GM23338 (cell line): ENCODE data around the gene NFKBIB. TPM values are rescaled to one million over a fixed set of nuclear protein-coding genes. Genes with fewer than 3 reads are reported as not detected.
A peak's percentile ranks its signal among the peaks of the same experiment; 100 is the strongest.

Source experiments
- ATAC-seq: fragments of 200-7000 bp; cut with Tn5 transposase; 3 replicates; pipeline ENCODE4 v1.9.1; 2020
- DNase-seq: peaks from one replicate; pipeline ENCODE4 v3.0.0-alpha.2; 2015; ENCODE audit warnings: low spot score
- H2AFZ ChIP-seq: fragments of 200-600 bp; sonication (generic); 2 replicates; pipeline ENCODE4 v1.8.0; 2016; ENCODE audit warnings: antibody characterized with exemption, mild to moderate bottlenecking, moderate library complexity
- H3F3A ChIP-seq: fragments of 200-600 bp; sonication (generic); replicated peaks from 2 replicates; pipeline ENCODE4 v1.8.0; 2017; ENCODE audit warnings: antibody characterized with exemption, mixed run types, low read depth
- H3K27ac ChIP-seq: fragments of 200-600 bp; sonication (generic); 2 replicates; pipeline ENCODE4 v1.6.1; 2016; ENCODE audit warnings: low read depth
- H3K27me3 ChIP-seq: fragments of 200-600 bp; sonication (generic); 2 replicates; pipeline ENCODE4 v1.8.0; 2016; ENCODE audit warnings: mild to moderate bottlenecking, mixed run types, moderate library complexity; ENCODE audit not compliant: insufficient read depth
- H3K36me3 ChIP-seq: fragments of 200-600 bp; sonication (generic); 2 replicates; pipeline ENCODE4 v1.8.0; 2016; ENCODE audit warnings: mild to moderate bottlenecking; ENCODE audit not compliant: insufficient read depth
- H3K4me1 ChIP-seq: fragments of 200-600 bp; sonication (generic); 2 replicates; pipeline ENCODE4 v1.8.0; 2016; ENCODE audit warnings: mild to moderate bottlenecking, moderate library complexity; ENCODE audit not compliant: insufficient read depth
- H3K4me2 ChIP-seq: fragments of 200-600 bp; sonication (generic); 2 replicates; pipeline ENCODE4 v1.7.1; 2017; ENCODE audit warnings: mixed run types
- H3K4me3 ChIP-seq: fragments of 200-600 bp; sonication (generic); 2 replicates; pipeline ENCODE4 v1.6.1; 2016; ENCODE audit warnings: mixed run types
- H3K79me2 ChIP-seq: fragments of 200-600 bp; sonication (generic); replicated peaks from 2 replicates; pipeline ENCODE4 v1.8.0; 2017; ENCODE audit warnings: mild to moderate bottlenecking; ENCODE audit not compliant: insufficient read depth
- H3K9me2 ChIP-seq: fragments of 200-600 bp; sonication (generic); 2 replicates; pipeline ENCODE4 v1.8.0; 2017; ENCODE audit not compliant: insufficient read depth
- H4K20me1 ChIP-seq: fragments of 200-600 bp; sonication (generic); replicated peaks from 2 replicates; pipeline ENCODE4 v1.8.0; 2017; ENCODE audit warnings: mild to moderate bottlenecking; ENCODE audit not compliant: insufficient read depth
- H3K27ac Mint-ChIP-seq: 2 replicates; pipeline ENCODE4 v1.8.0; 2020; ENCODE audit warnings: inconsistent platforms, mild to moderate bottlenecking, moderate library complexity, mixed read lengths
- H3K27me3 Mint-ChIP-seq: 3 replicates; pipeline ENCODE4 v1.8.0; 2022; ENCODE audit warnings: low read depth, mild to moderate bottlenecking, moderate library complexity, mixed read lengths, inconsistent platforms; ENCODE audit not compliant: insufficient read depth, poor library complexity
- H3K36me3 Mint-ChIP-seq: 3 replicates; pipeline ENCODE4 v1.8.0; 2021; ENCODE audit warnings: low read depth, mild to moderate bottlenecking, inconsistent platforms, moderate library complexity, mixed read lengths
- H3K4me1 Mint-ChIP-seq: 3 replicates; pipeline ENCODE4 v1.8.0; 2020; ENCODE audit warnings: mild to moderate bottlenecking, inconsistent platforms, mixed read lengths
- H3K4me3 Mint-ChIP-seq: 3 replicates; pipeline ENCODE4 v1.8.0; 2021; ENCODE audit warnings: moderate library complexity, mild to moderate bottlenecking, inconsistent platforms, mixed read lengths
- H3K9me3 Mint-ChIP-seq: 3 replicates; pipeline ENCODE4 v1.8.0; 2020; ENCODE audit warnings: moderate library complexity, mild to moderate bottlenecking, inconsistent platforms, mixed read lengths
- CREB1 ChIP-seq: fragments of 250-450 bp; sonication (Bioruptor Pico); IDR thresholded peaks from 2 replicates; pipeline ENCODE4 v1.5.0; 2020; ENCODE audit warnings: low read depth, mild to moderate bottlenecking, moderate library complexity
- CTCF ChIP-seq, 2 experiments: fragments of 200-600 bp in 1 of 2; sonication (generic) in 1 of 2; conservative IDR thresholded peaks; 2 replicates each; pipeline versions ENCODE4 v1.5.1 to v1.6.1; 2016 to 2017; ENCODE audit warnings: antibody characterized with exemption in 2 of 2, low read depth in 2 of 2, mild to moderate bottlenecking in 2 of 2, moderate library complexity in 1 of 2
- ETS1 ChIP-seq: IDR thresholded peaks from 2 replicates; pipeline ENCODE4 v1.6.1; 2016; ENCODE audit warnings: antibody characterized with exemption
- EZH2 ChIP-seq: fragments of 200-600 bp; sonication (generic); IDR thresholded peaks from one replicate; pipeline ENCODE4 v1.8.0; 2017; ENCODE audit warnings: antibody characterized with exemption, mild to moderate bottlenecking, low read depth; ENCODE audit not compliant: unreplicated experiment
- EZH2phosphoT487 ChIP-seq: fragments of 200-600 bp; sonication (generic); IDR thresholded peaks from one replicate; pipeline ENCODE4 v1.8.1; 2018; ENCODE audit warnings: antibody characterized with exemption; ENCODE audit not compliant: unreplicated experiment
- JUNB ChIP-seq: IDR thresholded peaks from one replicate; pipeline ENCODE4 v1.6.1; 2016; ENCODE audit warnings: antibody characterized with exemption; ENCODE audit not compliant: unreplicated experiment
- NANOG ChIP-seq: IDR thresholded peaks from 2 replicates; pipeline ENCODE4 v1.6.1; 2016; ENCODE audit warnings: antibody characterized with exemption, borderline replicate concordance
- POLR2AphosphoS5 ChIP-seq: IDR thresholded peaks from 2 replicates; pipeline ENCODE4 v1.6.1; 2016; ENCODE audit warnings: antibody characterized with exemption, low read depth
- STAT1 ChIP-seq: IDR thresholded peaks from one replicate; pipeline ENCODE4 v1.6.1; 2016; ENCODE audit warnings: antibody characterized with exemption; ENCODE audit not compliant: unreplicated experiment
- ZNF462 ChIP-seq: fragments of 250-450 bp; sonication (Bioruptor Pico); IDR thresholded peaks from 2 replicates; pipeline ENCODE4 v1.5.0; 2020; ENCODE audit warnings: mild to moderate bottlenecking, moderate library complexity
- polyA plus RNA-seq: library from polyadenylated mRNA; unstranded; fragments of >200 nt; fragmentation: Nextera tagmentation; extraction: Ambion mirVana; gene quantifications from 2 replicates; pipeline ENCODE4 v1.2.1, GENCODE V29; 2016
- total RNA-seq: library from RNA; depleted of rRNA; stranded (reverse); fragments of >200 nt; shearing (Covaris generic); gene quantifications from 2 replicates; pipeline ENCODE4 v1.2.3, GENCODE V29; 2014

The NFKBIB gene
- total and polyA plus RNA-seq, 2 experiments from 2014 or later: 39.5 to 39.6 TPM

- H3K27ac Mint-ChIP-seq: peak overlapping the region; percentile 74; the same call in 1 of the 2 replicates
- H3K36me3 Mint-ChIP-seq: peaks cover 6% of the 10 kb centered on the region; the same call in 2 of the 3 replicates
- TF ChIP-seq POLR2AphosphoS5 (peak; percentile 83), EZH2phosphoT487 (no peak)
- H3K4me3 Mint-ChIP-seq: peak overlapping the region; percentile 76
- no peaks in the 10 kb centered on the region for H3K4me1 ChIP-seq
- H3K9me3 Mint-ChIP-seq: peaks cover 4% of the 10 kb centered on the region; the same call in 2 of the 3 replicates
- DNase-seq: peak; percentile 100
- peaks cover 5% of the 10 kb centered on the region for H3K4me1 Mint-ChIP-seq
- peak overlapping the region; percentile 80 for H2AFZ ChIP-seq
- peaks cover 4% of the 10 kb centered on the region; the same call in 1 of the 2 replicates for H3F3A ChIP-seq
- H4K20me1 ChIP-seq: peaks cover 6% of the 10 kb centered on the region; the same call in 1 of the 2 replicates
- no peak overlapping the region for H3K27ac ChIP-seq
- no peaks in the 10 kb centered on the region for H3K27me3 ChIP-seq
- H3K36me3 ChIP-seq: no peaks in the 10 kb centered on the region
- peaks cover 21% of the 10 kb centered on the region for H3K27me3 Mint-ChIP-seq
- peak; percentile 90 for ATAC-seq
- peak overlapping the region; percentile 86 for H3K4me2 ChIP-seq
- no peaks in the 10 kb centered on the region for H3K9me2 ChIP-seq
- no peaks in the 10 kb centered on the region for H3K79me2 ChIP-seq
- H3K4me3 ChIP-seq: peak overlapping the region; percentile 78
These were observed 50.0 kb downstream of the NFKBIB start for GRCh38 chr19:38949580-38950367.

GRCh38 chr19:38951187-38951586 is 51.4 kb downstream of the NFKBIB start:
- peaks cover 4% of the 10 kb centered on the region; the same call in 1 of the 2 replicates for H3F3A ChIP-seq
- TF ChIP-seq POLR2AphosphoS5 (no peak), EZH2 (no peak), JUNB (no peak), ZNF462 (CRISPR knock-in tag) (no peak), CREB1 (CRISPR knock-in tag) (no peak), STAT1 (no peak), NANOG (no peak), ETS1 (no peak), CTCF (conservative IDR thresholded peaks at IDR 0.05; ENCODE audit: low read depth in 2 of 2) (no peak)

More at GRCh38 chr19:38951187-38951586, 51.4 kb downstream of the NFKBIB start:
- Mint-ChIP-seq H3K27ac (no peak overlapping the region), H3K4me3 (no peak overlapping the region), H3K9me3 (peaks cover 4% of the 10 kb centered on the region; the same call in 2 of the 3 replicates), H3K36me3 (peaks cover 6% of the 10 kb centered on the region; the same call in 2 of the 3 replicates), H3K27me3 (peaks cover 21% of the 10 kb centered on the region), H3K4me1 (peaks cover 5% of the 10 kb centered on the region)
- no peak for ATAC-seq
- Histone ChIP-seq H3K27me3 (no peaks in the 10 kb centered on the region), H3K4me2 (no peak overlapping the region), H3K79me2 (no peaks in the 10 kb centered on the region), H3K4me1 (no peaks in the 10 kb centered on the region), H2AFZ (no peak overlapping the region), H3K36me3 (no peaks in the 10 kb centered on the region), H4K20me1 (peaks cover 6% of the 10 kb centered on the region; the same call in 1 of the 2 replicates), H3K27ac (no peak overlapping the region), H3K9me2 (no peaks in the 10 kb centered on the region), H3K4me3 (no peak overlapping the region)
- DNase-seq: no peak
